Activated effector memory CD4-positive, alpha-beta T cell treated with anti-CD3 and anti-CD28 coated beads, Interleukin-2, amount 50 U/mL, for 16 hours (primary cell): Measurements from ENCODE around the gene DOCK9.
A peak's percentile ranks its signal among the peaks of the same experiment; 100 is the strongest.

Source experiments
- DNase-seq: peaks from one replicate; pipeline ENCODE4 v3.0.0-alpha.2; 2020

DOCK9 gene

GRCh38 chr13:98977568-98978265 lies at the start of gene DOCK9:
Gene DOCK9, minus strand, starts transcription at chr13:98978064. Its CDS starts 155 bp downstream, at chr13:98977909.
- DNase-seq, result no peak

DNA sequence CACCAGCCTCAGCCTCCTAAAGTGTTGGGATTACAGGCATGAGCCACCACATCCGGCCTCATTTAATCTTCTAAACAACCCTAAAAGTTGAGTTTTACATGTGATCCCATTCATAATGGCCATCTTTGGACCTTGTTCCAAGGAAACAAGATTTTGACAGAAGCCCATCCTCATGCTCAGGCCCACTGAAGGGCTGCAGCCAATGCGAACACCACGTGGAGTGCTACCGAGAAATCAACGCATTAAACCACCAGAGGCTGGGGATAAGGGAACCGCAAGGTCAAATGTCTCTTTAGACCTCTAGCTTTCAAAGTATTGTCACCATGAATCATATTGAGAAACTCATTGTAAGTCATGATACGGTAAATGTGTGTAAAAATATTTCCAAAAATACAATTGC lies 49.4 kb upstream of the DOCK9 start:
- no peak for DNase-seq

DNA sequence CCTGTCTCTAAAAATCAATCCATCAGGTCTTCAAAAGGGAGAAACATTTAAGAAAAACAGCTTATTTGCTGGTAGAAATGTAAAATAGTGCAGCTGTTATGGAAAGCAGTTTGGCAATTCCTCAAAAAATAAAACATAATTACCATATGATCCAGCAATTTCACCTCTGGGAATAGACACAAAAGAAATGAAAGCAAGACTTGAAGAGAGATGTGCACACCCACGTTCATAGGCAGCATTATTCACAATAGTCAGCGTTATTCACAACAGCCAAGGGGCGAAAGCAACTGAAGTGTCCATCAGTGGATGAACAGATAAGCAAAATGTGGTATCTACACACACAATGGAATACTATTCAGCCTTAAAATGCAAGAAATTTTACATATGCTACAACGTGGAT lies 45.1 kb upstream of the DOCK9 start:
- DNase-seq, result no peak

GRCh38 chr13:99018418-99019180 lies 40.7 kb upstream of the DOCK9 start:
- DNase-seq, result no peak

DNA sequence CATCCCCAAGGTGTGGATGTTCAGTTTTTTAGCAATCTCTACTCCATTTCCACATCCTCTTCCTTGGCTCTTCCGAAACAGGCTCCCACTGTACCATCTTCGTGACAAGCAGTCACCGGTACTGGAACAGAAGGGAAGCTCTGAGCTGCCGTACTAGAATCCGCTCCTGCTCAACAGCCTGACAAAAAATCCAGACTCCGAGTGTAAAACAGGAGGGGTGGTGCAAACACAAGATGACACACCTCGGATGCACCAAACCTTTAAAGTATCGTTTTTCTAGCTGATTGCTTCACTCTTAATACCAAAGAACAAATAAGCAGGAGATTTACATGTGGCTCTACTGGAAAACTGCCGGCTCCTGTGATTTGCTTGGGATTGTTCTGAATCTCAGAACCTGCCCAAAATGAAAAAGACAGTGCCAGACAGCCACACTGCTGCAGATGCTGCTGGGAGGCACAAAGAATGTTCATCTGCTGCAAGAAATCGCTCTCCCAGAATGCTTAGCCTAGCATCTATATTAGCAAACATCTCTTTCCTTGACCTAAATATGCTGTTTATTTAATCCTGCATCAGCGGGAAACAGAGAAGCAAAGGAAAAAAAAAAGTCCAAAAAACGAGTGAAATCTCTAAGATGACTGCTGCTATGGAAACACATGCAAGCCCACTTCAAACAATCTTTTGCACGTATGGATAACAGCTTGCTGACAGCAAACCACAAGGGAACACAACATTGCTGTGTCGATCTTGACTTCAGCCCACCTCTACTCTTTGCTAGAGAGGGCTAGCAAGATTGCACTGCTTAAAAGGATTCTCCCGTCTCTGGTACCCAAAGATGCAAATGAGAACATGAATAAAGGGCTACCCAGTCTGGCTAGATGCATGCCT lies 38.0 kb upstream of the DOCK9 start:
- no peak for DNase-seq

GRCh38 chr13:99014522-99014921 lies 36.7 kb upstream of the DOCK9 start:
- no peak for DNase-seq

DNA sequence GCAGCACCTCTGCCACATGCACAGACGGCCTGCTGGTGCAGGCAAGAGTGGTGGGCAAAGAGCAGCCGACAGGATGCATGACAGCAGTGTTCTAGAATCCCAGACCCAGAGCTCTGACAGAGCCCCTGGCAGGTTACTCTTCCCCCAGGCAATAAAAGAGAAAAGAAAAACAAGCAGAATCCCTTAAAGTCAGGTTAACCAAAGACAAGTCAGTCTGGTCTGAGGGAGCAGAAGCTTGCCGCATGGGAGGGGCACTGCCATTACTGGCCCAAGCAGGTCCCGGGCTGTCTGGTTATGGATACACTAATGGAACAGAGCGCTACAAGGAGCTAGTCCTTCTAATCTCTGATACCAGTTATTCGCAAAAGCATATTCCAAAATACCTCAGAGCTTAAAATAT lies 36.1 kb upstream of the DOCK9 start:
- no peak for DNase-seq

DNA sequence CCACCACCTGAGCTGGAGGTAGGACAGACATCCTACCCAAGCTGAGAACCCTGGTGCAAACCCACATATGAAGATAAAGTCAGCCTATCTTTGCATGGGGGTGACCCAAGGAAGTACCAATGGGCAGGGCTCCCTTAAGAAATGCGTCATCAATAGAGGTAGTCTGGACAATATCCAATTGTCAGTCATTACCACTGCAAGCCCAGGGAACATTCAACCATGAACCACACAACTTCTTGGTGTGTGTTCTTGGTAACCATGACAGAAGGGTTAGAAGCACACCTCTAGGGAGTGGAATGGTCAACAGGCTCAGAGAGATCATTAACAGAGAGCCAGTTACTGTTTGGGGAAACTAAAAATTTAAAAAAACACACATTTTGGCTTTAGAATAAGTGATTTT lies 34.7 kb upstream of the DOCK9 start:
- no peak for DNase-seq

- no peak for DNase-seq
Measured at GRCh38 chr13:99009987-99010551, 32.2 kb upstream of the DOCK9 start.

- no peak for DNase-seq
Measured at GRCh38 chr13:99008577-99008976, 30.7 kb upstream of the DOCK9 start.

DNA sequence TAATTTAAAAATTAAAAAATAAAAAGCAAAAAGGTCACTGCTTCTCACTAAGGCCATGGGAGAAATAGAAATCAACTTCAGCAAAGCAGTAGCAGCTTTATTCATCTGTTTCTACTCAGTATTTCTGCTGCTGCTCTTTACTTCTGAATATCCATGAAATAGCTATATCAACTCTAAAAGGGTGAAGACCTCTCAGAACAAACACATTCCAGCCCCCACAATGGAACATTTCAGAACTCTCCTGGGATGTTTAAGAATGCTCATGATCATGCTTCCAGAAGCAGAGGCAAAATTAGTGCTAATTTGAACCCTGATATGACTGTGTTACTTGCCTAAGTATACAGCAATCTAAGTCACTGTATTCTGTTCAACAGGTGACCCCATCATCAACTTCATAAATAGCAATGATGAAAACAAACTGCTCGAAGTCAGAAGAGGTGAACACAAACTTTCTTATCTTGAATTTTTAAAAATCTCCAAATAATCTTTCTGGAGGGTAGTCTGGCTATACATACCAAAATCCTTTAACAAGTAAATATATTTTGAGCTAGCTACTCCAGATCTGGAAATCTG lies 29.6 kb upstream of the DOCK9 start:
- no peak for DNase-seq

DNA sequence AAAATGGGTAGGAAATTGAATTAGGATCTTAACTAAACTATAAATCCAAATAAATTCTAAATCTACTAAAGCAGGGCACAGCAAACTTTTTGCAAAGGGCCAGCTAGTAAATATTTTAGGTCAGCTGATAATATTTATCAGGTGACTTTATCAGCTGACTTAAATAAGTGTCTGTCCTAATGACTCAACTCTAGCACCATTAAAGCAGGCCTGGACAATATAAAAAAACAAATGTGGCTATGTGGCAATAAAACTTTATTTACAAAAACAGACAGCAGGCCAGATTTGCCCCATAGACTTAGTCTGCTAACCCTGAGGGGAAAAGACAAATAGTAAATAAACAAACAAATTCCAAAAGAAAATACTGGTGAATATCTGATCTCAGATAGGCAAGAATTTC lies 27.7 kb upstream of the DOCK9 start:
- DNase-seq, result no peak

DNA sequence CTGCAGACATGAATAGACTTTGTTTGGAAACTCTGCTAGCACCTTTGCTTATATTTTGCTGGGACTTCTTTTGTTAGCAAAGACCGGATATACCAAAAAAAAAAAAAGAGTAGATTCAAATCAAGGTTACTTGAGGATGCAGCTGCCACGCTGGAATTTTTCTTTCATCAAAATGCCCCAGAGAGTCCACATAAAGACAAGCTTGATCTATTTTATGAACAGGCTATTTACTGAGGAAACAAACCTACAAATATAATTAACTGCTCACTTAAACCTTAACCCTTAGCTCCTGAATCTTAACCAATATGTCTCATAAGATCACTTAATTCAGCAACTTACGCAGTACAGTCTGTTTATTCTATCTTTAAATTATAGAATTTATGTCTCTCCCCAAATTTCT lies 27.1 kb upstream of the DOCK9 start:
- DNase-seq, result no peak

GRCh38 chr13:99003851-99004471 lies 26.1 kb upstream of the DOCK9 start:
- DNase-seq, result no peak

- no peak for DNase-seq
Measured at GRCh38 chr13:99003186-99003585, 25.3 kb upstream of the DOCK9 start.

DNA sequence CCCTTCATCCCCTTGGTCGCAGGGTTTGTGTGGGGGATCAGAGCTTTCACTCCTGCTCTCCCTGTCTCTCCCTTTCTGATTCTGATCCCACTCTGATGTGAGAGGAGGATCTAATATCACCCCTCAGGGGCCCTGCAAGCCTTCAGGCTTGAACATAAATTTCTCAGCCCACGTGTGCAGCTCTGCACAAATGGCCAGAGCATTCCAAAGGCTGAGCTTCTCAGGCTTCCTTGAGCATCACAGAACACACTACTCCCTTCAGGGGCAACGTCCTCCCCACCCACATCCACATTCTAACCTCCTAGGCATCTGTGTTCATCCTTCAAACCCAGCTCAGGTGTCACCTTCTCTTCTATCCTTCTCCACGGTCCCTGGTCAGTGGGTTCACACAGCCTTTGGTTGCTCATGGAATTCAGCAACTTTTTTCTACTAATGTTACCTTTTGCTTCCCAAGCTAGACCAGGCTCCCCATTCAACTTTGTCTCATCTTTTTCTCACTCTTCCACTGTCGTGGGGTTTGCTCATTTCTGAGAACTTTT lies 24.4 kb upstream of the DOCK9 start:
- no peak for DNase-seq

DNA sequence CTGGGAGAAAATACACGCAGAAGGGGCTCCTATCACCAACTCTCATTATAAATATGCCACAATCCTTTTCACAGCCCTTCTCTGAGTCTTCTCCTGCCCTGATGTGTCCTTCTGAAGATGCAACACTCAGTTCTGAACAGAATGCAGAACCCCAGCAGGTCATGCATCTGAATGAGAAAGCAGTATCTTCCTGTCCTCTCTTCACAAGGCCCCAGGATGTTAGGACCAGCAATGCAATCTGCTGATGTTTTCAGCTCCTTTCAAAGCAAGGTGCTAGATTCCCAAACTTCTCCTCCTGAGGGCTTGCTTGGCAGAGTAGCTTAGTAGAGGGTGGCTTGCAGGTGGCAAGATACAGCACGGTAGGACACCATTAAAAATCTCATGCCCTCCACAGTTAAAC lies 22.3 kb upstream of the DOCK9 start:
- no peak for DNase-seq

DNA sequence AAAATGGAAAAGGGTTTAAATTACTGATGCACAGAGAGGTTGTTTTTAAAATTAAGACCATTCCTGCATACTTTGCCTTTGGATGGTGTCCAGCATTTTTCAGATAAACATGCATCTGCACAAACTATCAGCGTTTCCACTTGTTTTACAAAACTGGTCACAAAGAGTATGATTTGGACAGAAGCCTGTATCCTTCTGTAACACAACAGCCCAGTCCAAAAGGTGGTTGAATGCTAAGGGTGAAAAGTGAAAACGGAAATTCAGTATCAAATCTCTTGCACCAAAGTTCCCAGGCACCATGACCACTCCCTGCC lies 21.7 kb upstream of the DOCK9 start:
- no peak for DNase-seq

DNA sequence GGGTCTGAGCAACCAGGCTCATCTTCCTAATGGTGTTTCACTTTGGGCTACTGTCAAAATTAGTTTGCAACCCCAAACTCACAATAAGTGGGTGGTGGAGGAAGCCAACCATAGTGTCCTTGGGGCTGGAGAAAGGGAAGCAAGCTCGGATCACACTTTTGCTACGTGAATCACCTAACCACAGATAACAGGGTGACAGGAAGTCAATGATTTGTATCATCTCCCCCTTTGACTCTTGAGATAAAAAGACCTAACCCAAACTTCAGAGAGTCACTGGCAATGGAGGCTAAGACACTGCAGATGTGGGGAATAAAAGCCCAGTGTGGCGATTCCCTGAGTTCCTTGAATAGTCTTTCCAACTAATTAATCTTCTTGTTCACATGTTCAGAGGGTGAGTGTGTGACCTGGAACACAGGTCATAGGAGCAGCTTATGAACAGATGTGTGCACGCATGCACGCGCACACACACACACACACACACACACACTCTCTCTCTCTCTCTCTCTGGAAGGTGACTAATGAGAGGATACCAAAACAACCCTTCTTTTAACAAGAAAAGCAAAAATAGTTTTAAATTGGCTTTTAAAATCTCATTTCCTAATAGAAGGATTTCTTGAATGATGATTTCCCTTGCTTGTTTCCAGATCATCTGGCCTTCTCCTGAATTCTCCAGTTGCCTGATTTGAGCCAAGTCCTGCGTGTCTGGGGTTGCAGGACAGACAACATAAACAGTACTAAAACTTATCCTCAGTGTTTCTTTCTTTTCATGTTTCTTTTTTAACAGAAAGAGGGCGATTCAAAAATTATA lies 21.2 kb upstream of the DOCK9 start:
- DNase-seq, result peak; percentile 68

GRCh38 chr13:98997738-98998641 lies 20.1 kb upstream of the DOCK9 start:
- no peak for DNase-seq
